Muscle of back (tissue), 11 donors: ENCODE results near the gene OR2L8. TPM values are rescaled to one million over a fixed set of nuclear protein-coding genes. Genes with fewer than 3 reads are reported as not detected.

Experiments
- DNase-seq, 3 donors: peaks; one replicate each; pipeline versions ENCODE4 v3.0.0 to v3.0.0-alpha.2; 2013
- polyA plus RNA-seq, 10 donors: library from polyadenylated mRNA; unstranded; fragments of 120-200 nt; gene quantifications; one replicate each; pipeline ENCODE4 v1.2.1, GENCODE V29; 2013; ENCODE audit not compliant: insufficient read length in 10 of 10

Gene OR2L8
- polyA plus RNA-seq, 10 donors = not detected

DNA sequence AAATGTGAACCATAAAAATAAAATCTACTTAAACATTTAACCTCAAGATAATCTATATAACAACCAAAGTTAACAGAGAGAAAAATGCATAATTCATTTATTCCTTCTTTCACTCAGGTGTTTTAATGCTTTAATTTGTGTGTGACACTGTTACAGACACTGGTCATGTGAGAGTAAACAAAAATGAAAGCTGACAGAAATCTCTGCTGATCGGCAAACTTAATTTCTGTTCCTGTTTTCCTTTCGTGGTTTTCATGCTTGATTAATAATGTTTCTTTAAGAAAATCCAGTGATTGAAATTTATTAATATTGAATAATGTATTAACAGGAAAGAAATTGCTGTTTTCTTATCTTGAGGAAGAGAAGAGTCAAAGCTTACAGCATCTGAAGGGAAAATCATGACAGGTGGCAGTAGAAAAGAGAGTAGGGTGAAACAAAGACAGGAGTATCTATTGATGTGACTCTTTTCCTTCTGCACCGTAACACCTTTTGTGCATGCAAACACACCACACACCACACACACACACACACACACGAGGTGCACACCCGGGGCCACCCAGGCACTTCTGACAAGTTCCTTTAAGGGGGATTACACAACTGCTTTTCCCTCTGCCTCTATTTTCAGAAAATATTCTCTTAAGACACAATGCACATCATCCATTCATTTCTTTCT, 18.0 kb downstream of the OR2L8 start:
- DNase-seq = no peak

DNA sequence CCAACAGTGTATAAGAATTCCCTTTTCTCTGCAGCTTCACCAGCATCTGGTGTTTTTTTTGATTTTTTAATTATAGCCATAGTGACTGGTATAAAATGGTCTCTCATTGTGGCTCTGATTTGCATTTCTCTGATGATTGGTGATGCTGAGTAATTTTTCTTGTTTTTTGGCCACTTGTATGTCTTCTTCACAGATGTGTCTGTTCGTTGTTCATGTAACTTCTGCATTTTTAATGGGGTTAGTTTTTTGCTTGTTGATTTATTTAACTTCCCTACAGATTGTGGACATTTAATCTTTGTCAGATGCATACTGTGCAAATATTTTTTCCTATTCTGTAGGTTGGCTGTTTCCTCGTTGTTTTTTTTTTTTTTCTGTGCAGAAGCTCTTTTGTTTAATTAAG, 44.3 kb downstream of the OR2L8 start:
- no peak for DNase-seq

DNA sequence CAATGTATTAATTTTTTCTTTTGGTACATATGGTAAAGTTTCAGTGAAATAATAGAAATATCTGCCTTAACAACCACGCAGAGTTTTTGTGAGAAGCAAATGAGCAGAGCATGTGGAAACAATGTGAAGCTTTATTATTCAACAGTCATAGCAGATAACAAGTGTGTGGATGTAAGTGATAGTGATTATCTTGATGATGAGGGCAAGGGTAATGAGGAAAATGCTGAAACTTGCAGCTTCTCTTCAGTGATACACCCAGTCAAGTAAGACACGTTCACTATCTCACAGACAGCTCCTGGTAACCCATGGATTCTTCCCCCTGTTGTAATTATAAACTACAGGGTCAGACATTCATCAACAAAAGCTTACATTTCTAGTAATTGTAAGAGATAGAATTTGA, 50.2 kb downstream of the OR2L8 start:
- DNase-seq = no peak

Other genes starting within 250 kb of the OR2L8 start
- gene OR6F1, start 232.2 kb upstream of the OR2L8 start, polyA plus RNA-seq = not detected
- not detected for gene OR14K1, start 210.2 kb upstream of the OR2L8 start, polyA plus RNA-seq
- not detected for gene OR14A2, start 200.7 kb upstream of the OR2L8 start, polyA plus RNA-seq
- gene OR1C1, start 188.3 kb upstream of the OR2L8 start, polyA plus RNA-seq = not detected
- not detected for gene OR14A16, start 124.7 kb upstream of the OR2L8 start, polyA plus RNA-seq
- not detected for gene OR11L1, start 107.0 kb upstream of the OR2L8 start, polyA plus RNA-seq
- gene TRIM58, start 91.7 kb upstream of the OR2L8 start, polyA plus RNA-seq = 10 to 100 TPM in 1 of 10 donors, 1 to 10 TPM in 9; 2.3 to 11.2 (median 4.2) TPM
- gene OR2W3, start 53.3 kb upstream of the OR2L8 start, polyA plus RNA-seq = 1 to 10 TPM in 6 of 10 donors, under 1 TPM in 4; 0.30 to 2.2 (median 1.5) TPM
- under 1 TPM in 2 of 10 donors, not detected in 8; 0.19 to 0.27 TPM for gene OR2T8, start 28.6 kb upstream of the OR2L8 start, polyA plus RNA-seq
- gene OR2AJ1, start 24.0 kb upstream of the OR2L8 start, polyA plus RNA-seq = not detected
- gene OR2AK2, start 16.4 kb downstream of the OR2L8 start, polyA plus RNA-seq = not detected
- not detected for gene OR2L5, start 64.8 kb downstream of the OR2L8 start, polyA plus RNA-seq
- under 1 TPM in 3 of 10 donors, not detected in 7; 0.04 to 0.08 (median 0.06) TPM for gene OR2L2, start 81.2 kb downstream of the OR2L8 start, polyA plus RNA-seq
- not detected for gene OR2L3, start 98.0 kb downstream of the OR2L8 start, polyA plus RNA-seq
- gene OR2L13, start 146.3 kb downstream of the OR2L8 start, polyA plus RNA-seq = under 1 TPM in 1 of 10 donors, not detected in 9; 0.05 TPM
- gene OR2M5, start 196.3 kb downstream of the OR2L8 start, polyA plus RNA-seq = not detected
- not detected for gene OR2M2, start 226.0 kb downstream of the OR2L8 start, polyA plus RNA-seq
- gene OR2M3, start 248.4 kb downstream of the OR2L8 start, polyA plus RNA-seq = under 1 TPM in 4 of 10 donors, not detected in 6; 0.01 to 0.03 (median 0.01) TPM